ENCODE measurements around the gene OSBPL9.

GRCh38 chr1:51671527-51672325 lies 54.8 kb downstream of the OSBPL9 start:
- TF ChIP-seq, protein P1, sequence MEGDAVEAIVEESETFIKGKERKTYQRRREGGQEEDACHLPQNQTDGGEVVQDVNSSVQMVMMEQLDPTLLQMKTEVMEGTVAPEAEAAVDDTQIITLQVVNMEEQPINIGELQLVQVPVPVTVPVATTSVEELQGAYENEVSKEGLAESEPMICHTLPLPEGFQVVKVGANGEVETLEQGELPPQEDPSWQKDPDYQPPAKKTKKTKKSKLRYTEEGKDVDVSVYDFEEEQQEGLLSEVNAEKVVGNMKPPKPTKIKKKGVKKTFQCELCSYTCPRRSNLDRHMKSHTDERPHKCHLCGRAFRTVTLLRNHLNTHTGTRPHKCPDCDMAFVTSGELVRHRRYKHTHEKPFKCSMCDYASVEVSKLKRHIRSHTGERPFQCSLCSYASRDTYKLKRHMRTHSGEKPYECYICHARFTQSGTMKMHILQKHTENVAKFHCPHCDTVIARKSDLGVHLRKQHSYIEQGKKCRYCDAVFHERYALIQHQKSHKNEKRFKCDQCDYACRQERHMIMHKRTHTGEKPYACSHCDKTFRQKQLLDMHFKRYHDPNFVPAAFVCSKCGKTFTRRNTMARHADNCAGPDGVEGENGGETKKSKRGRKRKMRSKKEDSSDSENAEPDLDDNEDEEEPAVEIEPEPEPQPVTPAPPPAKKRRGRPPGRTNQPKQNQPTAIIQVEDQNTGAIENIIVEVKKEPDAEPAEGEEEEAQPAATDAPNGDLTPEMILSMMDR (IDR thresholded peaks at IDR 0.05) = no peak
- TF ChIP-seq POLR2A (IDR thresholded peaks at IDR 0.05) = no peak
- TF ChIP-seq POLR2AphosphoS5 (IDR thresholded peaks at IDR 0.05) = no peak
- no peak for TF ChIP-seq EP300 (IDR thresholded peaks at IDR 0.05)
